ENCODE results near the gene CCDC186.

CCDC186 gene

DNA sequence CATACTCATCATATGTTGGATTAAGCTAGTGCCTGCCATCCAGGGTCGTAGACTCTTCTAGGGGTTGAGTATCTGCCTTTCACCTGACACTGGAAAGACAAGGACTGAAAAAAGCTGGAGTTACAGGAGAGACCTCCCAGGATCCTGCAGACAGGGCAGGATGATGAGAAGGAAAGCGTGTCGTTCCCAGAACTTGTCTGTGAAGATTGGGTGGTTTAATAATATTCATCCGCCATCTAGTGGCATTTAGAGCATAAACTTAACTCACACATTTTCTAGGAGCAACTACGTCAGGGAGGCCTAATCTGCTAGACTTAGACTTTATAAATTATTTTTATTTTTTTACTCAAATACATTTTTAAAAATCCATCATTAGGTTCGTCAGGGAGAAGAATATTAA is 70.7 kb downstream of the CCDC186 start:
- no peaks in the 10 kb centered on the region for H3K9me3 ChIP-seq (ENCODE audit: control insufficient read depth, low read length)
- no peak overlapping the region for H4K8ac ChIP-seq (ENCODE audit: low read length)
- peaks cover 0 to 35% of the 10 kb centered on the region in 2 experiments for H3K27me3 ChIP-seq (ENCODE audit: control insufficient read depth in 1 of 2, insufficient read depth in 1 of 2, low read length in 2 of 2)
- no peak overlapping the region for H2BK5ac ChIP-seq (ENCODE audit: low read depth, low read length, poor library complexity, severe bottlenecking)
- H3K4me1 ChIP-seq (ENCODE audit: control insufficient read depth, insufficient read depth, low read depth, low read length), result peaks cover 5% of the 10 kb centered on the region
- no peak overlapping the region for H2BK12ac ChIP-seq (ENCODE audit: low read length in 2 of 2)
- no peak overlapping the region for H3K4ac ChIP-seq (ENCODE audit: low read depth in 1 of 2, low read length in 2 of 2)
- H3K9ac ChIP-seq (ENCODE audit: low read length), result no peak overlapping the region
- no peak overlapping the region for H2BK15ac ChIP-seq (ENCODE audit: low read depth, poor library complexity, severe bottlenecking)
- no peak overlapping the region for H3K4me3 ChIP-seq (ENCODE audit: insufficient read depth in 1 of 2, low read depth in 1 of 2, low read length in 2 of 2)
- no peak overlapping the region for H3K14ac ChIP-seq (ENCODE audit: low read length in 2 of 2)
- peak; percentile 73 for DNase-seq
- H3K18ac ChIP-seq (ENCODE audit: low read depth in 1 of 2, low read length in 2 of 2), result no peak overlapping the region
- no peak overlapping the region for H2AK5ac ChIP-seq (ENCODE audit: low read length, severe bottlenecking)
- H3K4me2 ChIP-seq (ENCODE audit: low read length, poor library complexity, severe bottlenecking), result no peak overlapping the region
- H3K36me3 ChIP-seq (ENCODE audit: control insufficient read depth in 1 of 2, insufficient read depth in 2 of 2, low read depth in 1 of 2, low read length in 2 of 2), result no peaks in the 10 kb centered on the region
- no peak overlapping the region for H3K27ac ChIP-seq (ENCODE audit: low read length, poor library complexity, severe bottlenecking)
- H4K91ac ChIP-seq (ENCODE audit: low read length), result no peak overlapping the region
- 78% methylated on average over 1 of the region's 6 CpGs for WGBS
- H2BK120ac ChIP-seq (ENCODE audit: low read depth, low read length), result no peak overlapping the region
- H2AFZ ChIP-seq (ENCODE audit: low read depth, low read length), result no peak overlapping the region
- H3K79me1 ChIP-seq (replicated peaks; ENCODE audit: low read length, poor library complexity, severe bottlenecking), result no peaks in the 10 kb centered on the region
- H3K23ac ChIP-seq (ENCODE audit: low read length in 2 of 2), result no peak overlapping the region

DNA sequence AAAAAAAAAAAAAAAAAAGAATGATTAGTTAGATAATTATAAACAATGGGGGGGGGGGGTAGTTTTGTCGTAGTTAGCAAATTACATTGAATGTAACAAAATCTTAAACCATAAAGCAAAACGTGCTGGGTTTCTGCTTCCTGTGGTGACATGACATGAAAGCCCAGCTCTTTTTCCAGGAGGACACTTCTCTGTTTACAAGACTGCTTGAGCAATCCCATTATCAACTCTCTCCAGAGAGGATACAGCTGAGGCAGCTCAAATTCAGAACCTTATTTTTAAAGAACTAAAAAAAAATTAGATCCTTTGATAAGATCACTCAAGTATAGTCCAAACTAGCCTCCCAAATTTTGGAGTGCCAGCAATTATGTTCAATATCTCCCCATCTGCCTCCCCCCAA is 71.7 kb downstream of the CCDC186 start:
- no peaks in the 10 kb centered on the region for H3K79me1 ChIP-seq (replicated peaks; ENCODE audit: low read length, poor library complexity, severe bottlenecking)
- peaks cover 0 to 40% of the 10 kb centered on the region in 2 experiments for H3K27me3 ChIP-seq (ENCODE audit: control insufficient read depth in 1 of 2, insufficient read depth in 1 of 2, low read length in 2 of 2)
- H4K8ac ChIP-seq (ENCODE audit: low read length), result no peak overlapping the region
- H3K4me2 ChIP-seq (ENCODE audit: low read length, poor library complexity, severe bottlenecking), result no peak overlapping the region
- H2BK15ac ChIP-seq (ENCODE audit: low read depth, poor library complexity, severe bottlenecking), result no peak overlapping the region
- peak; percentile 58 for DNase-seq
- H3K27ac ChIP-seq (ENCODE audit: low read length, poor library complexity, severe bottlenecking), result no peak overlapping the region
- no peak overlapping the region for H4K91ac ChIP-seq (ENCODE audit: low read length)
- no peak overlapping the region for H3K4me3 ChIP-seq (ENCODE audit: insufficient read depth in 1 of 2, low read depth in 1 of 2, low read length in 2 of 2)
- no peak overlapping the region for H3K9ac ChIP-seq (ENCODE audit: low read length)
- H3K4me1 ChIP-seq (ENCODE audit: control insufficient read depth, insufficient read depth, low read depth, low read length), result peaks cover 5% of the 10 kb centered on the region
- no peak overlapping the region for H3K18ac ChIP-seq (ENCODE audit: low read depth in 1 of 2, low read length in 2 of 2)
- no peaks in the 10 kb centered on the region for H3K36me3 ChIP-seq (ENCODE audit: control insufficient read depth in 1 of 2, insufficient read depth in 2 of 2, low read depth in 1 of 2, low read length in 2 of 2)
- no peak overlapping the region for H3K14ac ChIP-seq (ENCODE audit: low read length in 2 of 2)
- H2AK5ac ChIP-seq (ENCODE audit: low read length, severe bottlenecking), result no peak overlapping the region
- H2BK5ac ChIP-seq (ENCODE audit: low read depth, low read length, poor library complexity, severe bottlenecking), result no peak overlapping the region
- no peak overlapping the region for H2BK12ac ChIP-seq (ENCODE audit: low read length in 2 of 2)
- H3K4ac ChIP-seq (ENCODE audit: low read depth in 1 of 2, low read length in 2 of 2), result no peak overlapping the region
- no peaks in the 10 kb centered on the region for H3K9me3 ChIP-seq (ENCODE audit: control insufficient read depth, low read length)
- no peak overlapping the region for H3K23ac ChIP-seq (ENCODE audit: low read length in 2 of 2)
- 18% methylated on average over 1 of the region's 2 CpGs for WGBS
- no peak overlapping the region for H2BK120ac ChIP-seq (ENCODE audit: low read depth, low read length)
- no peak overlapping the region for H2AFZ ChIP-seq (ENCODE audit: low read depth, low read length)

DNA sequence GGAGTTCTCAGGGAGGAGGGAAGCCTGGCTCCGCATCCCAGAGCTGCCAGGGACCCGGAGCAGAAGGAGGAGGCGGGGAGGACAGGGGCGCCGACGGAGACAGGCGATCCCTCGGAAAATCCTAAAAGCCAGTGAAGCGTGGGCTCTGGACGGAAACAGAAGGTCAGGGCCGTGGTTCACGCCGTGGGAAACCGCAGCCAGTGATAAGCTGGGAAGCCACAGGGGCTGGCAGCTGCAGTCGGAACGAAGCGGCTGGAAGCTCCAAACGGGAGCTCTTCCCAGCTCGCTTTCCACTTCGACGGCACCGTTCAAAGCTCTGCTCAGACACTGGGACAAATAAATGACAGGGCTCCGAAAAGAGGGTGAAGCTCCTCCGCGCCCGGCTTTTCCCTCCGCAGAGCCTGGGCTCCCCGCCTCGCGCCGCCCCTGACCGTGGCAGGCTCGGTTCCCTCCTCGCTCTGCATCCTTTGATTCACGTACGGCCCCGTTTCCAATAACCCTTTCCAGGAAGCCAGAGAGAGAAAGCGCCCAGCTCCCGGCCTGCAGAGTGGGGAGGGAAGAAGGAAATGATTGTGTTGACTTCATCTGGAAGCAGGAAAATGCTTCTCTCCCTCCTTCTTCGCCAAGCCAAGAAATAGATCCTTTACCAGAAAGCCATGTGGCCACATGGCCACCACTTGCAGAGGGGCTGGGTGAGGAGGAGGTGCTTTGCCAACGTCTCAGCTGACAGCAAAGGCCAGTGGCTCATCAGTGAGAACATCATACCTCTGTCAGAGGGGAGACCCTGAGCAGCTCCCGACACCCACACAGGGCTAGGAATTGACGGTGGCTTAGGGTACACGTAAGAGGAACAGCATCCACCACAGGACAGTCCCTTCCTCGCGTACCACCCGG is 72.9 kb downstream of the CCDC186 start:
- Histone ChIP-seq H3K4me1 (ENCODE audit: control insufficient read depth, insufficient read depth, low read depth, low read length) (peaks cover 5% of the 10 kb centered on the region), H4K8ac (ENCODE audit: low read length) (no peak overlapping the region), H3K4ac (ENCODE audit: low read depth in 1 of 2, low read length in 2 of 2) (no peak overlapping the region), H3K9me3 (ENCODE audit: control insufficient read depth, low read length) (no peaks in the 10 kb centered on the region), H2BK120ac (ENCODE audit: low read depth, low read length) (no peak overlapping the region), H2BK5ac (ENCODE audit: low read depth, low read length, poor library complexity, severe bottlenecking) (no peak overlapping the region), H3K79me1 (replicated peaks; ENCODE audit: low read length, poor library complexity, severe bottlenecking) (no peaks in the 10 kb centered on the region), H3K4me2 (ENCODE audit: low read length, poor library complexity, severe bottlenecking) (peak overlapping the region; percentile 79), H3K9ac (ENCODE audit: low read length) (peak overlapping the region; percentile 27), H2BK15ac (ENCODE audit: low read depth, poor library complexity, severe bottlenecking) (no peak overlapping the region), H3K18ac (ENCODE audit: low read depth in 1 of 2, low read length in 2 of 2) (peak overlapping the region in 1 of 2 experiments; percentile 48), H3K27ac (ENCODE audit: low read length, poor library complexity, severe bottlenecking) (no peak overlapping the region), H3K36me3 (ENCODE audit: control insufficient read depth in 1 of 2, insufficient read depth in 2 of 2, low read depth in 1 of 2, low read length in 2 of 2) (no peaks in the 10 kb centered on the region), H3K23ac (ENCODE audit: low read length in 2 of 2) (no peak overlapping the region), H3K27me3 (ENCODE audit: control insufficient read depth in 1 of 2, insufficient read depth in 1 of 2, low read length in 2 of 2) (peaks cover 7 to 49% of the 10 kb centered on the region in 2 experiments), H3K4me3 (ENCODE audit: insufficient read depth in 1 of 2, low read depth in 1 of 2, low read length in 2 of 2) (peak overlapping the region; percentile 49 to 75), H4K91ac (ENCODE audit: low read length) (no peak overlapping the region), H2AFZ (ENCODE audit: low read depth, low read length) (peak overlapping the region; percentile 72), H2BK12ac (ENCODE audit: low read length in 2 of 2) (no peak overlapping the region), H2AK5ac (ENCODE audit: low read length, severe bottlenecking) (no peak overlapping the region), H3K14ac (ENCODE audit: low read length in 2 of 2) (no peak overlapping the region)
- peak; percentile 53 for DNase-seq
- WGBS, result 17% methylated on average over 40 of the region's 47 CpGs

DNA sequence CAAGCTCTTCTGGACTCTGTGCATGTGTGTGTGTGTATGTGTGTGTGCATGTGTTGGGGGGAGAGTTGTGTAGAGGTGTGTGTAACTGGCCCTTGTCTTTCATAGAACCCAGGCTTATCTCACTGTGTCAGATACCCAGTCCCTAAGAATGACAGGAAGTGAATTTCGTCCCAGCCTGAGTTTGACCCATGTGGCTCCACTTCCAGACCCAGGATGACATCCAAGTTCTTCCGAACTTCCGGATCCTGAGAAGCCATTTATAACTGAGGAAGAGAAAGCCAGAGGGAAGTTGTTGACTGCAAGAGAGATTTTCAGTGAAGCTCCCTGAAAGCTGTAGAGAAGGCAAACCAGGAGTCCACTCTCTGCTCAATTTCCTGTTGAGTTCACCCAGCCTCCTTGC is 77.1 kb downstream of the CCDC186 start:
- Histone ChIP-seq H3K23ac (ENCODE audit: low read length in 2 of 2) (no peak overlapping the region), H2BK12ac (ENCODE audit: low read length in 2 of 2) (no peak overlapping the region), H3K4me2 (ENCODE audit: low read length, poor library complexity, severe bottlenecking) (no peak overlapping the region), H2AFZ (ENCODE audit: low read depth, low read length) (no peak overlapping the region), H4K8ac (ENCODE audit: low read length) (no peak overlapping the region), H3K14ac (ENCODE audit: low read length in 2 of 2) (no peak overlapping the region), H3K27me3 (ENCODE audit: control insufficient read depth in 1 of 2, insufficient read depth in 1 of 2, low read length in 2 of 2) (peaks cover 7 to 69% of the 10 kb centered on the region in 2 experiments), H3K27ac (ENCODE audit: low read length, poor library complexity, severe bottlenecking) (no peak overlapping the region), H2BK15ac (ENCODE audit: low read depth, poor library complexity, severe bottlenecking) (no peak overlapping the region), H2AK5ac (ENCODE audit: low read length, severe bottlenecking) (no peak overlapping the region), H3K4me1 (ENCODE audit: control insufficient read depth, insufficient read depth, low read depth, low read length) (peaks cover 5% of the 10 kb centered on the region), H3K36me3 (ENCODE audit: control insufficient read depth in 1 of 2, insufficient read depth in 2 of 2, low read depth in 1 of 2, low read length in 2 of 2) (no peaks in the 10 kb centered on the region), H3K9me3 (ENCODE audit: control insufficient read depth, low read length) (no peaks in the 10 kb centered on the region), H3K9ac (ENCODE audit: low read length) (no peak overlapping the region), H3K79me1 (replicated peaks; ENCODE audit: low read length, poor library complexity, severe bottlenecking) (no peaks in the 10 kb centered on the region), H3K4me3 (ENCODE audit: insufficient read depth in 1 of 2, low read depth in 1 of 2, low read length in 2 of 2) (no peak overlapping the region), H3K18ac (ENCODE audit: low read depth in 1 of 2, low read length in 2 of 2) (no peak overlapping the region), H4K91ac (ENCODE audit: low read length) (no peak overlapping the region), H2BK120ac (ENCODE audit: low read depth, low read length) (no peak overlapping the region), H2BK5ac (ENCODE audit: low read depth, low read length, poor library complexity, severe bottlenecking) (no peak overlapping the region), H3K4ac (ENCODE audit: low read depth in 1 of 2, low read length in 2 of 2) (no peak overlapping the region)
- DNase-seq, result no peak
- WGBS, result 94% methylated on average over 3 of the region's 3 CpGs
